Activated CD4-positive, alpha-beta T cell treated with anti-CD3 and anti-CD28 coated beads, Interleukin-2, Interleukin-6, amounts not matched to agents 100 ng/mL and 50 ng/mL, durations not matched to agents 16 hours and 8 hours (primary cell): Measurements from ENCODE around the gene KRT33A.
A peak's percentile ranks its signal among the peaks of the same experiment; 100 is the strongest.
"Not testable (repeated sequence)": the region's sequence is repeated elsewhere in the genome, so short reads cannot be mapped to it uniquely, and the experiment has no call there.

ENCODE experiments used
- DNase-seq: peaks from one replicate; pipeline ENCODE4 v3.0.0-alpha.2; 2020

The KRT33A gene

GRCh38 chr17:41360296-41360995 lies 9.8 kb upstream of the KRT33A start:
- no peak for DNase-seq

- DNase-seq, result no peak
Measured at GRCh38 chr17:41354536-41354935, 3.9 kb upstream of the KRT33A start.

- no peak for DNase-seq
Measured at GRCh38 chr17:41352597-41353366, 2.2 kb upstream of the KRT33A start.

GRCh38 chr17:41351177-41351576 lies 549 bp upstream of the KRT33A start:
- DNase-seq, result no peak

GRCh38 chr17:41347869-41348760 lies 2.5 kb downstream of the KRT33A start:
- no peak for DNase-seq

GRCh38 chr17:41346421-41346820 lies 4.2 kb downstream of the KRT33A start:
- not testable (repeated sequence) for DNase-seq

- DNase-seq, result no peak
Measured at GRCh38 chr17:41345992-41346391, 4.6 kb downstream of the KRT33A start.

- DNase-seq, result no peak
Measured at GRCh38 chr17:41343029-41343428, 7.6 kb downstream of the KRT33A start.

GRCh38 chr17:41340934-41341861 lies 9.4 kb downstream of the KRT33A start:
- DNase-seq, result peak; percentile 49

GRCh38 chr17:41340494-41340893 lies 10.1 kb downstream of the KRT33A start:
- DNase-seq, result no peak

GRCh38 chr17:41339571-41340172 lies 11.0 kb downstream of the KRT33A start:
- no peak for DNase-seq

GRCh38 chr17:41338961-41339485 lies 11.6 kb downstream of the KRT33A start:
- peak; percentile 49 for DNase-seq

GRCh38 chr17:41335747-41336146 lies 14.9 kb downstream of the KRT33A start:
- DNase-seq, result no peak

- no peak for DNase-seq
Measured at GRCh38 chr17:41334385-41335305, 16.0 kb downstream of the KRT33A start.

- DNase-seq, result no peak
Measured at GRCh38 chr17:41333836-41334235, 16.8 kb downstream of the KRT33A start.

GRCh38 chr17:41333098-41333497 lies 17.5 kb downstream of the KRT33A start:
- no peak for DNase-seq

GRCh38 chr17:41332239-41332638 lies 18.4 kb downstream of the KRT33A start:
- no peak for DNase-seq

GRCh38 chr17:41331606-41332005 lies 19.0 kb downstream of the KRT33A start:
- DNase-seq, result no peak

- DNase-seq, result peak; percentile 43
Measured at GRCh38 chr17:41329279-41329948, 21.2 kb downstream of the KRT33A start.

GRCh38 chr17:41328207-41328606 lies 22.4 kb downstream of the KRT33A start:
- DNase-seq, result no peak
